SK-N-DZ (cell line): ENCODE results near the gene CRTAC1.

Experiments used
- small RNA-seq, 2 experiments: library from RNA; depleted of rRNA; stranded (forward); fragments of <200 nt; gene quantifications; one replicate each; pipeline ENCODE3, GENCODE V24; 2014

CRTAC1 gene

Small RNA genes within 50 kb of the gene (small RNA-seq; reads per million reads assigned to genes)
- gene AL355301.1, result 0 reads per million in 2 experiments
